Forelimb muscle (tissue), 1 donor: Measurements from ENCODE around the gene ACBD3. TPM values are rescaled to one million over a fixed set of nuclear protein-coding genes. Genes with fewer than 3 reads are reported as not detected.
A peak's percentile ranks its signal among the peaks of the same experiment; 100 is the strongest.

Experiments
- DNase-seq: peaks from one replicate; pipeline ENCODE4 v3.0.0-alpha.2; 2013; ENCODE audit warnings: low read depth
- polyA plus RNA-seq: library from polyadenylated mRNA; unstranded; fragments of 120-200 nt; gene quantifications from one replicate; pipeline ENCODE4 v1.2.1, GENCODE V29; 2013; ENCODE audit not compliant: insufficient read length

The ACBD3 gene
- polyA plus RNA-seq, 1 donor, result 45.0 TPM

DNA sequence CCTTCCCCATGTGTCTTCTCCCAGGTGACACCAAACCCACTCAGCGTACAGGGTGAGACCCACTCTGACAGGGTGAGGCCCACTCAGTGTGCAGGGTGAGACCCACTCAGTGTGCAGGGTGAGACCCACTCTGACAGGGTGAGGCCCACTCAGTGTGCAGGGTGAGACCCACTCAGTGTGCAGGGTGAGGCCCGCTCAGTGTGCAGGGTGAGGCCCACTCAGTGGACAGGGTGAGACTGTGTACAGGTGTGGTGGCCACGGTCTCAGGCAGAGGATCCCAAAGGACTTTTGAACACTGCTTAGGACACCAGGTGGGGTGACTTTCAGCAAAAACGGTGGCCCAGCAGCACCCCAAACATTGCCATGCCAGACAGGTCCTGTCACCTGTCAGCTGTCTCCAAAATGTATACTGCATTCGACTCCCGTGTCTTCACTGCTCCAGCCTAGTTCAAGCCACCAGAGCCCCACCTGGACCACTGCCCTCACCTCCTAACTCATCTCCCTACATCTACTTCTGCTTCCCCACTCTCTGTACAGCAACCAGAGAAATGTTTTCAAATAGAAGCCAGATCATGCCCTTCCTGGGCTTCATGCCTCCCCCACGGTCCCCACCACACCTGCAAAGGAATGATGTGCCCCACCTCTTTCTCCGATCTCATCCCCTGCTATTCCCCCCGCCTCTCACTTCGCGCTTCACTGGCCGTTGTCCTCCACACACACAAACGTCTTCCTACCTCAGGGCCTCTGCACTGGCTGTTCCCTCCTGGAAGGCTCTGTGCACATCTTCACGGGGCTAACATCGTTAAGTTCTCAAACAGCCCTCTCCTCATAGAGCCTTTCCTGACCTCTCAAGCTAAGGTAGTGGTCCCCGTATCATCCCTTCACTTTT, 52.1 kb downstream of the ACBD3 start:
- no peak for DNase-seq

DNA sequence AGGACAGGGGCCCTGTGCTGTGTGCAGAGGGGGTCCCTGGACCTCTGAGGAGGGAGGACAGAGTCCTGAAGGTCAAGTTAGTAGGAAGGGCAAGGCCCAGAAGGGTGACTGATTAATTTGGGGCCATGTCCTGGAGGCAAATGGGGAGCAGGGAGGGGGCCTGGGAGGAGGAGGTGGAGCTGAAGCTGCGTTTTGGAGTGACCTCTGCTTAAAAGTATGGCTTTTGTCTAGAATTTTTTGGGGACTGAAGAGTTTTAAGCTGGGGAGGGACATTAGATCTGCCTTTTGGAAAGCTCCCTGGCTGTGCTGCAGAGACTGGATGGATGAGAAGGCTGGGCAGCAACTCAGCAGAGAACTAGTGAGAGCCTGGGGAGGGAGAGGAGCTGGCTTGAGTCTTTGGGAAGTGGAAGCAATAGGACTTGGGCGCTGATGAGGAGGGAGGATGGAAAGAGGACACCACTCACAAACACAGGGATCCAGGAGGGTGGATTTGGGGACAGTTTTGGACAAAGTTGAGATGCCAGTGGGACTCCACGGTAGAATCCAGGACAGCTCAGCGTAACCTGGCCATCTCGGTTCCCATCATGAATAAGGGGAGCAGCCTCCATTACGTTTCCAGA, 52.9 kb downstream of the ACBD3 start:
- DNase-seq, result no peak

GRCh38 chr1:226132728-226133503, 53.6 kb downstream of the ACBD3 start:
- DNase-seq, result no peak

GRCh38 chr1:226131639-226132038, 54.9 kb downstream of the ACBD3 start:
- DNase-seq, result no peak

DNA sequence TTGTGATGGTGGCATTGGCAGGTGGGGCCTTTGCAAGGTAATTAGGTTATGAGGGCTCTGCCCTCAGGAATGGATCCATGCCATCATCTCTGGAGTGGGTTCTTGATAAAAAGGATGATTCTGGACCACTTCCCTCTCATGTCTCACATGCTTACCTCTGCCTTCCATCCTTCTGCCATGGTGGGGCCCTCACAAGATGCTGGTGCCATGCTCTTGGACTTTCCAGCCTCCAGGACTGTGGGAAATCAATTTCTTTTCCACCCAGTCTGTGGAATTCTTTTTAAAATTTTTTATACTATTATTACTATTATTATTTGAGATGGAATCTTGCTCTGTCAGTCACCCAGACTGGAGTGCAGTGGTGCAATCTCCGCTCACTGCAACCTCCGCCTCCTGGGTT, 57.3 kb downstream of the ACBD3 start:
- DNase-seq, result no peak

- DNase-seq, result no peak
Measured at GRCh38 chr1:226128487-226129075, 58.0 kb downstream of the ACBD3 start.

DNA sequence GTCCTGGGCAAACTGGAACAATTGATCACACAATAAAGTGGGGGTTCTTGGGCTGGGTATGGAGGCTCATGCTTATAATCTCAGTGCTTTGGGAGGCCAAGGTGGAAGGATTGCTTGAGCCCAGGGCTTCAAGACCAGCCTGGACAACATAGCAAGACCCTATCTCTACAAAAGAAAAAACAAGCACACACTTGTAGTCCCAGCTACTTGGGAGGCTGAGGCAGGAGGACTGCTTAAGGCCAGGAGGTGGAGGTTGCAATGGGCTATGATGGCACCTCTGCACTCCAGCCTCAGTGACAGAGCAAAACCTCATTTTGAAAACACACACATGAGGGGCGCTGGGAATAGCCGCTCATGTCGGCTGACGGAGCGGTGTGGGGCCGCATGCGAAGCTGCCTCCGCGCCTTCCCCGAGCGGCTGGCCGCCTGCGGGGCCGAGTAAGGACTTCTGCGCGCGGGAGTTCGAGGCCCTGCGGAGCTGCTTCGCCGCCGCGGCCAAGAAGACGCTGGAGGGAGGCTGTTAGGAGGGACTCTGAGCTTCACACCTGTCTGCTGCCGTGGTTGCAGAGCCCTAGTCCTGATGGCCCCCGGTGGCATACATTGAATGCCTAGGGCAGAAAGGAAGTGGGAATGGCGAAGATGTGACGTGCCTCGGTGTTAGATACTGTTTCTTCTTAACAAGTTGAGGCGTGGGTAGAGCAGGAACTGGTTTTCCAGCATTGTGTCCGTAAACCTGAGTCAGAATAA, 59.5 kb downstream of the ACBD3 start:
- DNase-seq, result no peak

DNA sequence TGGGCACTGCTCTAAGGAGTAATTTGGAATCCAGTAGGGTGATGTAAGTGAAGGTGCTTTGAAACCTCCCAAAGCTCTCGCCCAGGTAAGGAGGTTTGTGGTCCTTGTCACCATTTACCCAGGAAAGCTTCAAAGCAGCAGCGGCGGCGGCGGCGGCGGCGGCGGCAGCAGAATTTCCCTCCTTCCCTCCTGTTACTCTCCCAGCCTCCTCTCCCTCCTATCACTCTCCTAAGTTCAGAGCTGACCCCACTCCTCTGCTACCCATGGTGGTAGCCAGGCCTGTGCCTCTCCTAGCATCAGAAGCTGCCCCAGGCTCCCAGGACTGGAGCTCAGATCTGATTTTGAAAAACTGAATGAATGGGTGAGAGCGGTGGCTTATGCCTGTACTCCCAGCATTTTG, 60.7 kb downstream of the ACBD3 start:
- DNase-seq, result no peak

DNA sequence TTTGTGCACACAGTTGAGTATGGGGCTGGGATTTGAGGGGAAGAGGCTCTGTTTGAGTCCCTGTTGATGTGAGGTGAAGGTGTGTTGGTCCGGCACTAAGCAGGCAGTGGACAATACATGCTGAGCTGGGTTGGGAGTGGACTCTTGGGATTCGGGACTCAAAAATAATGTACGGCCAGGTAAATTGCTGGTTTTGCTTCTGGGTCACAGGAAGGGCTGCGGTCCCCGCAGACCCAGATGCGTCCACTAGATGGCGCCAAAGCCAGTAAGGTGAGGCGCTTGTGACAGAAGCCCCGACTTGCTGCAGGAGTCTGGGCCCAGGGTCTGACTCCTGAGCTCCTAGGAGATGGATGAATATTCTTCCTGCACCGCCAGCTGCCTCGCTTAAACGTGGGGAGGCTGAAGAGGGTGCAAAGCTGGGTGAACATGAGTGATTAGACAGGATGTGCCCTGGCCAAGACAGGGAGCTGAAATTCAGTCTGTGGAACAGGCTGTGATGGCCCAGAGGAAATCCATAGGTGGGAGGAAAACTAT, 61.4 kb downstream of the ACBD3 start:
- DNase-seq, result peak; percentile 46

- DNase-seq, result no peak
Measured at GRCh38 chr1:226123591-226124471, 62.7 kb downstream of the ACBD3 start.

- no peak for DNase-seq
Measured at GRCh38 chr1:226123212-226123560, 63.4 kb downstream of the ACBD3 start.

GRCh38 chr1:226121587-226122400, 64.7 kb downstream of the ACBD3 start:
- DNase-seq, result no peak

DNA sequence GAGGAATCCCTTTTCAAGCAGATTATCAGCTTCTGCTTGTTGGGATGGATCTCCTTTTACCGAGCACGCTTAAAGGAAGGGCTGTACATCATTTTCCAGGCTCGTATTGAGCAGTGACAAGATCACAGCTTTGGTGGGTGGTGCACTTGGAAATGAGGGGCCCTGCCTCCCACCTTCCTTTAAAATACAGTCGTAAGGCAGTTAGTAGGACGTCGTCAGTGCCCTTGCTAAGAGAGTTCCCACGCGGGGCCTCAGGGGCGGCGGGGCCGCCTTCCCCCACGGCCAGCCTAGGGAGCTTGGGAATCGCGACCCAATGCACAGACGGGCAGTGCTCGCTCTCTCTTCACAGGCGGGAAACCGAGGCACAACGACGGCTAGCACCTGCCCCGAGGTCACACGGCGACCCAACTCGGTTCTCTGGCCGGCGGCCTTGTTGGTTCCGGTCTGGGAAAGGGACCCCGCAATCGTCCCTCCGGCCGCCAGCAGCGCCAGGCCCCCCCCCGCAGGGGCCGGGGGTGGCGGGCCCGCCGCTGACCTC, 65.4 kb downstream of the ACBD3 start:
- no peak for DNase-seq

DNA sequence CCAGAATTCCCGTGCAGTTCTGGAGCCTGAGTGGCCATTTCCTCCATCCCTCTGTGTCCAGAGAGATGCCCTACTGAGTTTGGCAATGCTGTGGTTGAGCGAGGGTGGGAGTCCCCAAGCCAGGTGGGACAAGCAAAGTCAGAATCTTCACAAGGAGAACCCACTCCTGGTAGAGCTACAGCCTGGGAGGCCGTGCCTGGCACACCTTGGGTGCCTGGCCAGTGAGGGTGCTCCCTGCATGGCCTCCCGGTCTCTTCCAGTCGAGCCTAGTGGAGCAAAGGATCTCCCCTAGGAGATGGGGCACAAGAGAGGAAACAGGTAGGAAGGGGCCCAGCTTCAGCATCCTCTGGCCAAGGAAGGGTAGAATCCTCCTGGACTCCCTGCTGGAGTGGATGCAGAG, 66.1 kb downstream of the ACBD3 start:
- DNase-seq, result no peak

DNA sequence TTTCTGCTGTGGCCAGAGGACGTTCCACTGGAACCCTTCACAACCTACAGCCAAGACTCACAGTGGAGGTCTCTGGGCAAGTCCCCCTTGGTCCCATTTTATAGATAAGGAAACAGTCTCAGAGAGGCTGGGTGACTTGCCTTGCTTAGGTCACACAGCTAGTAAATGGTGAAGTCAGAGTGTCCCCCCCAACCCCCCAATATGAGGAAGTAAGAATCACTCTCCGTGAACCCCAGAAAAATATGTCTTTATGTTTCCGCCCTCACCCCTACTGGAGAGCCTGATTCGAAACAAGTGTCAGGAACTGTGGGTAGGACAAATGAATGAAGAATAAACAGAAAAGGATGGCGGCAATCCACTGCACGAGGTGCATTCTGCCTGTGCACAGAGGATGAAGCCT, 67.4 kb downstream of the ACBD3 start:
- DNase-seq, result no peak

DNA sequence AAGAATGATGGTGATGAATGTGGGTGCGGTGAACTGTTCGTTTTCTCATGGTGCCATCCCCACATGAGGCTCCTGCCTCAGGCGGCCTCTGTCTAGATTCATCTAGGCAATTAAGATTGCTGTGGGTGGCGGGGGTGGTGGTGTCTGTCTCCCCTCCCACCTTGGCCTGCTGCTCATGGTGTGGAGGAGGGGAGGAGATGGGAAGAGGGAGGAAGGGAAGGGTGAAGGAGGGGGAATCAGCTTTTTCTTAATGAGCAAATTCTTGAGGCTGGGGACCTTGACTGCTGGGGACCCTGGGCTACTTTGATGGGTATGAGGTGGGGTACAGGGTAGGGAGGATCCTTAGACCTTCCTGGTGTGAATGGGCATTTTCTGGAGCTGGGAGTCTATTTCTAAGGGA, 68.2 kb downstream of the ACBD3 start:
- no peak for DNase-seq

- DNase-seq, result no peak
Measured at GRCh38 chr1:226117330-226117729, 69.2 kb downstream of the ACBD3 start.

GRCh38 chr1:226116673-226117072, 69.9 kb downstream of the ACBD3 start:
- DNase-seq, result no peak

DNA sequence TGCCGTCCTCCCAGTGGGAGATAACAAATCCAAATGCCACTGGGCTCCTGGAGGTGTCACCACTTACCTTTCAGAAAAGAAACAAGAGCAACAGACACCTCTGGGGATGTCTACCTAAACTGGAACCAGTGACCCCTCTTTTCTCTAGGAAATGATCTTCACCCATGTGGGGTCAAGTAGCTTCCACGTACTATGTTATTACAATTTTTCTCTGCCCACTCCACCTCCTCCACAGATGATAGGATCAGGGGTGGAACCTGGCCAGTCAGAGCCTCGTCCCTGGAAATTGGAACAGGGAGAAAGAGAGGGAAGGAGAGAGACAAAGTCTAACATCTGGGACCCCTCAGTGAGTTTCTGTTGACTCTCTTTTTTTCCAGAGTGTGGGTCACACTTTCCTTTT, 73.9 kb downstream of the ACBD3 start:
- no peak for DNase-seq
